Measurements from ENCODE around the gene TTC16.

Gene TTC16, protein sequence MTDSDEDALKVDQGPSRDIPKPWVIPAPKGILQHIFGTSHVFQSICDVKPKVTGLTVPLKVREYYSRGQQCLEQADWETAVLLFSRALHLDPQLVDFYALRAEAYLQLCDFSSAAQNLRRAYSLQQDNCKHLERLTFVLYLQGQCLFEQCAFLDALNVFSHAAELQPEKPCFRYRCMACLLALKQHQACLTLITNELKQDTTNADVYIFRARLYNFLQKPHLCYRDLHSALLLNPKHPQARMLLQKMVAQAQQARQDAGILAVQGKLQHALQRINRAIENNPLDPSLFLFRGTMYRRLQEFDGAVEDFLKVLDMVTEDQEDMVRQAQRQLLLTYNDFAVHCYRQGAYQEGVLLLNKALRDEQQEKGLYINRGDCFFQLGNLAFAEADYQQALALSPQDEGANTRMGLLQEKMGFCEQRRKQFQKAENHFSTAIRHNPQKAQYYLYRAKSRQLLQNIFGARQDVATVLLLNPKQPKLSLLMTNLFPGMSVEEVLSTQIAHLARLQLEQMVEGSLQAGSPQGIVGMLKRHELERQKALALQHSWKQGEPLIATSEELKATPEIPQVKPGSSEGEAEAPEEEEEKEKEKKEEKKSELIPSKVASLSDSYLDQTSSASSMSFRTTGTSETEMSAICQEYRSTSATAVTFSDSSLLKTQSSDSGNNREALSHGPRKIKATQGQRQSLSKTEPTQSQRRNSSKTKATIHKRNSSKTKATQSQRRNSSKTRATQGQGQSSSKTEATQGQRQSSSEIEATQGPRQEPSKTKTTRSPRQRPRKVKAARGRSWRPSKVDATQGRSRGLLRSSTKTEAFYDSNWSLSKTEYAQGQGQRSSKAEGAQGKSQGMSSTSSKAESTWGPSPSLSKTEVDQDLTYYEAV

DNA sequence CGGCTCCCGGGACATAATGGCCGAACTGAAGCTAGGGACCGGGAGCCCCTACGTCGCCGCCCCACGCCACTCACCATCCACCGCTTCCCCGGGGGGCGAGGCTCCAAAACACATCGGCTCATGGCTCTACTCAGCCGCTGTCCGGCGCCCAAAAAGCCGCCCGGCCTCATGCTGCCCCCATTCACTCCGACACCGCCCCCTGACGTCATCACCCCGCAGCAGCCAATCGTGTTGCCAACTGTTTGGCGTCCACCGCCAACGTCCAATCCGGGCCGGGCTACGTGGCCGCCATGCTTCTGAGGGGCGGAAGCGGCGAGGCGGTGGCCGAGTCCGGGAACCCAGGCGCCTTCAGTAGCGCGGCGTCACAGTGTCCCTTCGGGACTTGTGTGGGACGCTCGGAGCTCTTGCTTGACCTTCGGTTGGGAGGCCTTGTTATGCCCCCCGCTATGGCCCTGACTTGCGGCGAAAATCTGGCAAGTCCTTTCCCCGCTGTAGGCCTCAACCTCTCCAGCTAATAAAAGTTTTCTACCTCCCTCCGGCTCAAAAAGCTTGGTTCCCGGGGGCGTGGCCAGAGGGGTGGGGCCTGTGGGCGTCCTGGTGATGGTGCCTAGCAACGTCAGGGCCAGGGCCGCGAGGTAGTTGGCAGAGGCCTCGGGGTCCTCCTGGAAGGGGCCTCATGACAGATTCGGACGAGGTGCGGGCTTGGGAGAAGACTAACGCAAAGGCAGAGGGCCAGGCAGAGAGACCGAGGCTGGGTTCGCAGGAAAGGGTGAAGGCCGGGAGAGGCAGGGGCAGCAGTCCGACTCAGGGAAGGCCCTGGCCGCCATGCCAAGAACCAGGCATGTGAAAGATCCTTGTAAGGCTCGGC lies at the start of gene TTC16, which contains the start of gene PTRH1:
Gene TTC16, plus strand, starts transcription at position 610 of the 868 bp plus-strand sequence. Its CDS starts 67 bp downstream, at position 677.
Gene PTRH1, minus strand, starts transcription at position 194 of the 868 bp plus-strand sequence. Its CDS starts 24 bp downstream, at position 170.
- peak; percentile 99 for DNase-seq

DNA sequence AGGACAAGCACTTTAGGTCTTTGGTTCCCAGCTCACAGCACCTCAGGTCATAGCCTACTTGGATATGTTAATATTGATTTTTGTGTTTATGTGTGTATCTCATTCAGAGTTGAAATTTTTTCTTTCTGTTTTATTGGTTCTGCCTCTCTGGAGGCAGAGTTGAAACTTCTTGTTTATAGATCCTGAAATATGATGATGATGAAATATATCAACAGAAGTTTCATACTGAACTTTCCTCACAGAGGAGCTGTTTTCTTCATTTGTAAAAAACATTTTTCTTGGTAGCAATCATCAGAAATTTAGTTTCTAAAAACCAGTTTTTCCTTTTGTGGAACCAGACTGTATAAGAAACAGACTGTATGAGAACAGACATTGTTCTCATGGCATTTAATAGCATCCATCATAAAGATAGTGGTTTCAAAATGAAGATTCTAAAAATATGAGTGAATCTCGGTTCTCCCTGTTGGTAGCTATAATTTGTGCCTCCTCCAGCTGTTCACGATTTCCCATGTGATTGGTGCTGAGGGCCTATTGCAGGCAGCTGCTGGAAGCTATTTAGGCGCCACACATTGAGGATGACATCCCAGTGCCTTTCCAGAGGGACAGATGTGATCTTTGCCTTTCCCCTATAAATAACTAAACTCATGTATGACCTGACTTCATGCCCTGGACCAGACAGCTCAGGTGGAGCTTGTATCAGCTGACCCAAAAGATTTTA lies 48.6 kb upstream of the TTC16 start:
- no peak for DNase-seq

DNA sequence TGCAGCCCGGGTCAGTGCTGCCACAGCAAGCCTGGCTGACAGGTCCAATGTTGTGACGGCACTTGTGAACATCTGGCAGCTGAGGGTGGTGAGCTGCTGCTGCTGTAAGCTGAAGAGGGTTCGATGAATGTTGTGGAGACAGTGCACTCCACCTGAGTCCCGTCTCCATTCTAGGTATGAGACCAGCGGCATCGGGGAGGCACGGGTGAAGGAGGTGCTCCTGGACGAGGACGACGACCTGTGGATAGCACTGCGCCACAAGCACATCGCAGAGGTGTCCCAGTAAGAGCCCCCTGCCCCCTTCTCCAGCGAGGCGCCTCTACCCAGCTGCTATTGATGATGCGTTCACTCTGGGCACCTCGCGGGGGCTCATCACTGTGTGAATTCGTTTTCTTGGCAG lies 48.0 kb upstream of the TTC16 start:
- no peak for DNase-seq

DNA sequence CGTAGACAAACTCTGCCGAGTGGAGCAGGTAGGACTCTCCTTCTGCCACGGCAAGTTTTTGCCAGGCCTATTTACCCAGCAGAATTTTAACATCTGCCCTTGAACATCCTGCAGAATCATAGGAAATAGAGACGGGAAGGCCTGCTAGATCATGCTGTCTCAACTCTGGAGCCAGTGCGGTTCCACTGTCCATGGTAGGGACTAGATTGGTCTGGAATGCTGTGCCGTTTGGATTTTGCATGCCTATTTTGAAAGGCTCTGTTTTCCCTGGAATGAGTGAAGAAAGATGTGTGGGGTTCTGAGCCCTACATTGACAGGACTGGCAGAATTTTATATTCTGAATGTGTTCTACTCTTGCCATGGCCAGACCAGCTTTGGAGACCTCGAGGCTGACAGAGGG lies 42.6 kb upstream of the TTC16 start:
- no peak for DNase-seq

DNA sequence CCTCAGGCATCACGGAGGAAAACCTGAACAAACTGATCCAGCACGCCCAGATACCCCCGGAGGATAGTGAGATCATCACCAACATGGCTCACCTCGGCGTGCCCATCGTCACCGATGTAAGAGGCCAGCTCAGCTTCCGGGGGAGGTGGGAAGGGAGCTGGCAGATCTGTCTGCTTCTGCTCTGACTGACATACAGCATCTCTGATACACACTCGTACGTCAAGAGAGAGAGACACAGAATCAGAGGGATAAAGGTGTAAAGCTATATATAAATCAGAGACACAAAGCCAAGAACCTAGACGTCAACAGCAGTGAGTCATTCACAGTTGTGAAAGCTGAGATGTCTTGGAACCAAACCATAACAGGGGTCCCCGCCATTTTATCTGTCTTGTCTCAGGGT lies 39.2 kb upstream of the TTC16 start:
- no peak for DNase-seq

DNA sequence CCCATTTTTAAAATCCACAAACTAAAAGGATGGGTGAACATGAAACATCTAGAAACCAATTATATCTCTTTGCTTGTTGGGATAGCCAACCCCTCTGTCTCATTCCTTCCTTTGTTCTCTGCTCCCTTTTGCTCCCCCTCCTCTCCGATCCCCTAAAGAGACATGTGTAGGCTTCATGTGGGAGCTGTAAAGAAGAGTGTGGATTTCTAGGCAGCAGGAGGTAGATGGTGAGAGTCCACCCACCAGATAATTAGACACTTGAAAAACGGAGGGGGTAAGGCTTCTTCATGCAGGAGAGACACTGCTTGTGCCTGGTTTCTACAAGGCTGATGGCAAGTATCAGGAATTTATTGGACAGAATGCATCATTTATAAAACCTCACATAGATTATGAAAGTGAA lies 36.4 kb upstream of the TTC16 start:
- no peak for DNase-seq

DNA sequence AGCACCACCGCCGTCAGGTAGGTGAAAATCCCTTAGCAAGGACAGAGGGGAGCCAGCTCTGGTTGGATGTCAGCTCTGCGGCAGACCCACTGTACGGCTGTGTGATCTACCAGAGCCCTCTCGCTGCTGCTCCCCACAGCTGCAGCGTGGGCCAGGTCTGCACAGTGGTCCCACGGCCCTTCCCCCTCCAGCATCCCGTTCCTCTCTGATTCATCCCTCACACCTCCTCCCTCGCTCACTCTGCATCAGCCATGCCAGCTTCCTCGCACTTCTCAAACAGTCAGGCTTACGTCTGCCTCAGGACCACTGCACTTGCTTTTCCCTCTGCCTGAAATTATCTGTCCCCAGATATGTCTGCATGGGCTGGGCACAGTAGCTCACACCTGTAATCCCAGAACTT lies 35.7 kb upstream of the TTC16 start:
- no peak for DNase-seq

DNA sequence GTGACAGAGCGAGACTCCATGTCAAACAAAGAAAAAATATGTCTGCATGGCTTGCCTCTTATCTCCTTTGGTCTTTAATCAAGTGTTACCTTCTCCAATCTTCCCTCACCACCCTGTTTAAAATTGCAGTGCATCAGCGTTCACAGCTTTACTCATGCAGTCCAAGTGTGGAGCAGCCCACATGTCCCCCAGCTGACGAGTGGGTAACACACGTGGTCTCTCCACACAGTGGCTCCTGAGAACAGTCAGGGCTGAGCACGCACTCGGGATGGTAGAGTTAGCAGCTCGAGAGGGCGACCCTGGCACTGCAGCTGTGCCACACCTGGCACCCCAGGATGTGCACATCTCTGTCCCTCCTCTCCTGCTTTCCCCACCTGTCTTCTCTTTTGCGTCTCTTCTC lies 35.0 kb upstream of the TTC16 start:
- no peak for DNase-seq

DNA sequence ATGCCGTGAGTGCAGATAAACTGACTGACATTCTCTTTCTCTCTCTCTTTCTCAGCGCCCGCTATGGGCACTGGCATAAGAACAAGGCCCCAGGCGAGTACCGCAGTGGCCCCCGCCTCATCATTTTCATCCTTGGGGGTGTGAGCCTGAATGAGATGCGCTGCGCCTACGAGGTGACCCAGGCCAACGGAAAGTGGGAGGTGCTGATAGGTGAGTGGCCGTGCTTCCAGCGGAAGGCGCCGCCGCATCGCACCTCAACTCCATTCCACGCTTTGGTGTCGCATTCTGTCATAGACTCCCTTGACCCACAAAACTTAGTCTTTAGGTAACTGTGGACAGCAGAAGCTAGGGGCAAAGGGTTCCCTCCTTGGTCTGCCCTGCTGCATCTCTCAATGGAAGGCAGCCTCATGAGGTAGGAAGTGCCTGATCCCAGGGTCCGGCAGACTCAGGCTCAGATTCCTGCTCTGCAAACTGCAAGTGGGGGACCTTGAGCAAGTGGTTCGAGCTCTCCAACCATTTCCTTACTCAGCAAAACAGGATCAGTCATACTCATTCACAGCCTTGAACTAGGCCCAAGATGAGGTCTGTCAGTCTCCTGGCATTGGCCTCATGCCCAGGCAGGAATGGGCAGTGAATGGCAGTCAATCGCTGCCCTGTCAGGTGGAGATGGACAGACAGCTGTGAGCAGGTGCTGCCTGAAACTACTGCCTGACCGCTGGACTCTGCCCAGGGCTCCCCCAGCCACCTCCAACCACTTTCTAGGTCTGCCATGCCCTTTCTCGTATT lies 33.3 kb upstream of the TTC16 start:
- DNase-seq = no peak

DNA sequence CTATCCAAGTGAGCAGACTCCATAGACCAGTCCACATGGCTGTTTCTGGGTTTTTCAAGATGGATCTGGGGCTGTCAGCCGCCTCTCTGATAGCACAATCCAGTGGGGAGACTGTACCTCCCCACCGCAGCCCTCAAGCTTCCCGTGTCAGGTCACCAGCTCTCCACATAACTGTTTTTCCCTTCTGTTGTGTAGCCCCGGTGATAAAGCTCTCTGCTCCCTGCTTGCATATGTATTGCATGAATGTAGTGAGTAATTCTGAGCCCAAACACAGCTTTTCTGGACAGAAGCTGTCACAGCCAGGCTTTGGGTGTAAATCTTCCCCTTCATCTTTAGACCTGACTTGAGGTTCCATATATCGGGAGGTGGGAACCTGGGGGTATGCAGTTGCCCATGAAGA lies 32.2 kb upstream of the TTC16 start:
- DNase-seq = no peak

DNA sequence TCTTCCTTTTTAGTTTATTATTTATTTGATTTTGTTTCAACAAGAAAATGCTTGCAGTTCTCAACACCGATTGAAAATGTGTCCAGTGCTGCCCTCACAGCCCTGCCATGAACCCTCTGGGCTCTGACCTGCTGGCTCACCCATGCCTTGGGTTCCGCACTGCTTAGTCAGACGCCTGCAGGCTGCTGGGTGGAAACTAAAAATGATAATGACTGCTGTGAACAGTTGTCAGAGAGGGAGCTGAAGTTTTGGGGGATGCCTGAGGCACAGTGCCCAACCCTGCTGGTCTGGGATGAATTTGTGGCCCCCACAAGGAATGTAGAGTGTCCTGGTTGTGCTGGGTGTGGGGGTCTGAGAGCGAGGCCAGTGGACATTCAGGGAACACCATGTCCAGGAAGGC lies 31.3 kb upstream of the TTC16 start:
- DNase-seq = no peak

DNA sequence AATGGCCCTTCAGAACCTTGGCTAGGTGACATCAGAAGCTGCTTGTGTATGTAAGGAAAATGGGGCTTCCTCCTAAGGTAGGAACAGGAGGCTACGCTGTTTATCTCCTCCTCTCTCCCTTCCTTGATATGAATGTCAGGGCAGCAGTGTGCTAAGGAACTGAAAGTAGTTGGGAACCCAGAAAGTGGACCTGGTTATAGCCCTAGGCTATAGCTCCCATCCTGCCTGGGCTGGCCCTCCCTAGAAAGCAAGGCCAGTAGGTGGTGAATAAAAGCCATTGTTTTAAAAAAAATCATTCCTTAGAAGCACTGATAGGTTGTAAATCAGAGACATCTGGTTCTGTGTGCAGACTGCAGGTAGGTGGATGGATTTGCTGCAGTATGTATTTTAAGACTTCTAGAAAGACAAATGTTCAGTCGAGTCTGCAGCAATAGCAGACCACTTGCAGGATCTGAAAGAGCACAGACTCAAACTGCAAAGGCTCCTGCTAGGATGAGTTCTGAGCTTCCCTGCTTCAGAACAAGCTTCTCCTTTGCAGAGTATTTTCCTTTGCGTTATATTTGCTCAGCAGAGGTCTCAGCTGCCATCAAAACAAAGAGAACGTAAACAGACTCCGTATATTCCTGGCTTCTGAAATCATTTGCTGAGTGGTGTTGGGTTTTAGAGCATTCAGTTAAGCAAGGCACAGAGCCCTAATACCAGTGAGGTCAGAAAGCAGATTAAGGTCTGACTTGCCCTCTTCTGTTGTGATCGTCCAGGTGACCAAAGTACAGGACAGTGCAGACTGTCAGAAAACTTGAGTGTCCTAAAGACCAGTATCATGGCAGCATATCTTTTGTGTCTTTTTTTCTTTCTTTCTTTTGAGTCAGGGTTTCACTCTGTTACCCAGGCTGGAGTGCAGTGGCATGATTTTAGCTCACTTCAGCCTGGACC lies 29.2 kb upstream of the TTC16 start:
- no peak for DNase-seq

DNA sequence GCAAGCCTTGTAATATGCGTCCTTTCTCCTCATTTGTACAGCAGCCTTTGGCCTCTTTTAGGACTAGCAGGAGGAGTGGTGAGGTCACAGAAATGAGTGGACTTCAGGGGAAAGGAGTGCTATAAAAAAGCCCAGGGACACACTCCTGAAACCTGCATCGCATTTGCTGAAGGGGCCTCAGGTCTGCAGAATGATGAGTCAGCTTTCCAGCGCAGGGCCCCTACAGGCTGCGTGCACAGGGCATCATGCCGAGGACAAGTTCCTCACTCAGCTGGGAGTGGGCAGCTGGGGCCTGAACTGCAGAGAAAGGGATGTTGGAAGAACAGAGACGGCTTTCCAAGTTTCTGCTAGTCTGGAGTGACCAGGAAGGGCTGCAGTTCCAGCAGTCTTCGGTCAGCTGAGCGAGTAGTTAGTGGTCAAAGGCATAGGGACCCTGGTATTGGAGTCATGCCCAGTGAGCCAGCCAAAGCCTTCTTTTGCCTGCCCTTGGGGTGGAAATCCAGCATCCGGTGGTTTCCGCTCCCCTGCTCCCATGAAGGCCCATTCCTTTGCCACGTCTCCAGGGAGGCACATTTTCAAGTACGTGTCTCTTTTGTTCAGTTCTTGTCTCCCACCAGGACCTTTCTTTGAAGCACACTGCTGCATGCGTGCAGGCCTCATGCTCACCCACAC lies 26.4 kb upstream of the TTC16 start:
- no peak for DNase-seq

DNA sequence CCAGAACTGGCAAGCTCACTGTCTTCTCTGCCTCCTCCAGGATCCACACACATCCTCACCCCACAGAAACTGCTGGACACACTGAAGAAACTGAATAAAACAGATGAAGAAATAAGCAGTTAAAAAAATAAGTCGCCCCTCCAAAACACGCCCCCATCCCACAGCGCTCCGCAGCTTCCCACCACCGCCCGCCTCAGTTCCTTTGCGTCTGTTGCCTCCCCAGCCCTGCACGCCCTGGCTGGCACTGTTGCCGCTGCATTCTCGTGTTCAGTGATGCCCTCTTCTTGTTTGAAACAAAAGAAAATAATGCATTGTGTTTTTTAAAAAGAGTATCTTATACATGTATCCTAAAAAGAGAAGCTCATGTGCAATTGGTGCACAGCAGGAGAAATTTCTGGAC lies 25.1 kb upstream of the TTC16 start:
- DNase-seq = no peak

DNA sequence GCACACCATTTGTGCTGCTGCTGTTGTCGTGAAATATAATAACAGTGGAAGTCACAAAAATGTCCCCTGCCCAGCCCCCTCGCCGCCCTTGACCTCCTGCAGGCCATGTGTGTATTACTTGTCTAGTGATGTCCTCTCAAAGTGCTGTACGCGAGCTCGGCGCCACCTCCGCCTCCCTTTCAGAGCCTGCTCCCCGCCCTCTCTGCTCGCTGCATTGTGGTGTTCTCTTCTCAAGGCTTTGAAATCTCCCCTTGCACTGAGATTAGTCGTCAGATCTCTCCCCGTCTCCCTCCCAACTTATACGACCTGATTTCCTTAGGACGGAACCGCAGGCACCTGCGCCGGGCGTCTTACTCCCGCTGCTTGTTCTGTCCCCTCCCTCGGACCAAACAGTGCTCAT lies 23.8 kb upstream of the TTC16 start:
- no peak for DNase-seq

DNA sequence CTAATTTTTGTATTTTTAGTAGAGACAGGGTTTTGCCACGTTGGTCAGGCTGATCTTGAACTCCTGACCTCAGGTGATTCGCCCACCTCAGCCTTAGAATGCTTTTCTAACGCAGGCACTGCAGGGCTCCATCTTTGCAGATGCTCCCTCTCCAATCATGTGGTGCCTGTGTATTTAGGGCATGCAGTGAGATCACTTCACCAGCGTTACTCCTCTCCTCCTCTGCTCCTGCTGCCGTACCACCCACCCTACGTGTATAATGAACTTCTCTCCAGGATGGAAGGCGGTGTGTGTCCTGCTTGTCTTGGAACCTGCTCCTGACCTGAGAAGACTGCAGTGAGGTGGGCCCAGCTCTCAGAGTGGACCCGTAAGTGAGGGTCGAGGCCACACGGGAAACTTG lies 22.7 kb upstream of the TTC16 start:
- no peak for DNase-seq

DNA sequence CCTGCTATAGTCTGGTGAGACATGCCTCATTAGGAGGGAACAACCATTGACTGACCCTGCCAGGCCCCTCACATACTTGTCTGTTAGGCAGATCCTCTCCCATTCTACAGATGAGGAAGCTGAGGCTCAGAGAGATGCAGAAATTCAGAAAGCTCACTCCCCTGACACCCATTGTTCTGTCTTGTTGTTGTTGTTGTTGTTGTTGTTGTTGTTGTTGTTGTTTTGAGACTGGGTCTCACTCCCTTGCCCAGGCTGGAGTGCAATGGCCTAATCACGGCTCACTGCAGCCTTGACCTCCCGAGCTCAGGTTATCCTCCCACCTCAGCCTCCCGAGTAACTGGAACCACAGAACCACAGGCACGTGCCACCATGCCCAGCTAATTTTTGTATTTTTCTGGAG lies 22.2 kb upstream of the TTC16 start:
- no peak for DNase-seq

DNA sequence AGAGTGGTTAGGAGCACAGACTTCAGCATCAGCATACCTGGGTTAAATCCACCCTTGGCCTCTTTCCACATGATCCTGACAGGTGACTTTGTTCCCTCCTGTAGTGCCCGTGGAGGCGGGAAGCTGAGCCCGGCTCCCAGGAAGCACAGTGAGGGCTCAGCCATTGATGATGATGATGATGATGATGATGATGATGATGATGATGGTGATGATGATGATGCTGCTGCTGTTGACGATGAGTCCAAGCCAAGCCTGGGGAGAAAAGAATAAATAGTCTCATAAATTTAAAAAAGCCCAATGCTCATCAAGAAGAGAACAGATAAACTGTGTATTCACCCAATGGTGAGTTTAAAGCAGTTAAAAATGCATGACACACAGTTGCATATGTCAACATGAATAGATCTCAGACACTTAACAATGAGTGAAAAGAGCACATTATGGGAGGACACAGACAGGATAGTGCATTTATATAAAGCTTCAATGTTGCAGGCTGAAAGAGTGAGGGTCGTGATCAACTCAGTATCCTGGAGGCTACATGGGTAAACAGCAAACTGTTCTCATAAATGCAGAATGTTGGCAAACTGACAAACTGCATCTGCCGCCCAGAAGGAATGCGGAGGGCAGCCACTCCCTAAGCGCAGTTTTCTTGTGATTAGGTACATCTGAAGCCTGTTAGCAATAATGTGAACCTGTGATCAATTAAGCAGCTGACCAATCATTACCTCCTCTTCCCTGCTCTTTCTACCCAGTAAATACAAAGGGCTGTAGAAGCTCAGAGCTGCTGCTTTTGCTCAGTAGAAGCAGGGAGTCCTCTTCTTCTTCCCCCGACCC lies 20.8 kb upstream of the TTC16 start:
- no peak for DNase-seq

DNA sequence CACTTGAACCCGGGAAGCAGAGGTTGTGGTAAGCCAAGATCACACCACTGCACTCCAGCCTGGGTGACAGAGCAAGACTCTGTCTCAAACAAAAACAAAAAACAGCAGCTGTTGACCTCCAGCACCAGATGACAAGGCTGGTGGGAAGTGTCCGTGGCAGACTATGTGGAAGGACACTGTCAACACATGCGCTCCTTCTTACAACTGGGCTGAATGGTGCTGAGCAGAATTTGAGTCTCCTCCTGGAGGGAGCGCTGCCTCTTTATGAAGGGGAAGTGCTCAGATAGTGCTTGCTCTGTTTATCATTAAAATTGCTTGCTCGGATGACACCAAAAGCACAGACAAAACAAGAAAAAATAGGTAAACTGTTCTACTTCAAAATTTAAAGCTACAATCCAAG lies 18.3 kb upstream of the TTC16 start:
- no peak for DNase-seq
